Astrocyte of the spinal cord (primary cell): ENCODE data around the gene HSPA1L.
"Not testable (repeated sequence)": the region's sequence is repeated elsewhere in the genome, so short reads cannot be mapped to it uniquely, and the experiment has no call there.

Source experiments
- DNase-seq: peaks from one replicate; pipeline ENCODE4 v3.0.0; 2011; ENCODE audit warnings: low read depth, low spot score
- H3K4me3 ChIP-seq: 2 replicates; pipeline ENCODE4 v1.5.1; 2011; ENCODE audit warnings: low read depth, mild to moderate bottlenecking, low read length, moderate library complexity
- in situ Hi-C: cut with HindIII; loops from 2 replicates; pipeline ENCODE4 v1.10.0; 2017; ENCODE audit warnings: low sequenced_read_pairs
- TF ChIP-seq, protein P1 (sequence below): IDR thresholded peaks from 2 replicates; pipeline ENCODE4 v1.5.1; 2012; ENCODE audit warnings: low read depth, mild to moderate bottlenecking, low read length, inconsistent platforms

Gene HSPA1L

DNA sequence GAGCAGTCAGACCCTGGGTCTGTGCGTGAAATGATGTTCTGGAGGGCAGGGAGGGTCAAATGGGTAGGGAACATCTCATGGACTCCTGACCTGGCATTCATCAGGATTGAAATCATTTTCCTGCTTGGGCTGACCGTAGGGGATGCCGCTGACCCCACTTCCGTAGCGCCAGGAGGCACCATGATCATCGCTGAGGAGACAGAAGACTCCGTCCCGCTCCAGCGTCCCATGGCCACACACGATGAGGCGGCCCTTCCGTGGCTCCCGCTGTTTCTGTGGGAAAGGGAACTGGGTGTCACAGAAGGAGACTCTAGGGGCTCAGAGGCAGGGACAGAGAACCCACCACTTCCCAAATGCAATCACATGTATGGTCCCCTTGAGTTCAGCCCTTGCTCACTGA is 45.3 kb upstream of the HSPA1L start:
- TF ChIP-seq, protein P1, sequence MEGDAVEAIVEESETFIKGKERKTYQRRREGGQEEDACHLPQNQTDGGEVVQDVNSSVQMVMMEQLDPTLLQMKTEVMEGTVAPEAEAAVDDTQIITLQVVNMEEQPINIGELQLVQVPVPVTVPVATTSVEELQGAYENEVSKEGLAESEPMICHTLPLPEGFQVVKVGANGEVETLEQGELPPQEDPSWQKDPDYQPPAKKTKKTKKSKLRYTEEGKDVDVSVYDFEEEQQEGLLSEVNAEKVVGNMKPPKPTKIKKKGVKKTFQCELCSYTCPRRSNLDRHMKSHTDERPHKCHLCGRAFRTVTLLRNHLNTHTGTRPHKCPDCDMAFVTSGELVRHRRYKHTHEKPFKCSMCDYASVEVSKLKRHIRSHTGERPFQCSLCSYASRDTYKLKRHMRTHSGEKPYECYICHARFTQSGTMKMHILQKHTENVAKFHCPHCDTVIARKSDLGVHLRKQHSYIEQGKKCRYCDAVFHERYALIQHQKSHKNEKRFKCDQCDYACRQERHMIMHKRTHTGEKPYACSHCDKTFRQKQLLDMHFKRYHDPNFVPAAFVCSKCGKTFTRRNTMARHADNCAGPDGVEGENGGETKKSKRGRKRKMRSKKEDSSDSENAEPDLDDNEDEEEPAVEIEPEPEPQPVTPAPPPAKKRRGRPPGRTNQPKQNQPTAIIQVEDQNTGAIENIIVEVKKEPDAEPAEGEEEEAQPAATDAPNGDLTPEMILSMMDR = no peak
- in situ Hi-C loops = no loop called here

DNA sequence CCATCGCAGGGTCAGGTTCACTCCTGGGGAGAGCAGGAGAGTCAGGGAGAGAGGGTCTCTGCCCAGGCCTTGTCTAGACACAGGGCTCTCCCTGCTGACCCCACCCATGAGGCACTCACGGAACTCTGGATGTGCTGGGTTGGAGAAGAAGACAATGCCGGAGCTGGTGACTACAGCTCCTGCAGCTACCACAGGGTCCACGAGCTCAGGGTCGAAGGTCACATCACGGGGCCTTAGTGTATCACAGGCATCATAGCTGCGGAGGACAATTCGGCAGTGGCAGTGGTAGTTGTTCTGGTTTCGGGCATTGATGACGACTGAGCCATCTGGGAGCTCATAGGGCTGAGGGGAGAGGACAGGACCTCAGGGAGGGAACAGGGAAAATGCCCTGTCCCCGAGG is 44.8 kb upstream of the HSPA1L start:
- in situ Hi-C loops = no loop called here
- TF ChIP-seq, protein P1 = no peak
- no peak overlapping the region for H3K4me3 ChIP-seq
- DNase-seq = no peak

More for the DNA sequence above, 45.3 kb upstream of the HSPA1L start:
- no peak overlapping the region for H3K4me3 ChIP-seq
- no peak for DNase-seq

DNA sequence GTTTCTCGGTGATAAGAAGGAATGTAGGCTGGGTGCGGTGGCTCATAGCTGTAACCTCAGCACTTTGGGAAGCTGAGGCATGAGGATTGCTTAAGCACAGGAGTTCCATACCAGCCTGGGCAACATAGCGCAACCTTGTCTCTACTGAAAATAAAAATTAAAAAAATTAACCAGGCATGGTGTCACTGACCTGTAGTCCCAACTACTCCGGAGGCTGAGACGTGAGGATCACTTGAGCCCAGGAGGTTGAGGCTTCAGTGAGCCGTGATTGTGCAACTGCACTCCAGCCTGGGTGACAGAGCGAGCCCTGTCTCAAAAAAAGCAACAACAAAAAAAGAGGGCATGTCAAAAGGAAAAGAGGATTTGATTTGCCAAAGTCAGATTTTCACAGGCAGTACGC is 43.6 kb upstream of the HSPA1L start:
- DNase-seq = no peak
- TF ChIP-seq, protein P1 = no peak
- H3K4me3 ChIP-seq = no peak overlapping the region
- in situ Hi-C loops = no loop called here

DNA sequence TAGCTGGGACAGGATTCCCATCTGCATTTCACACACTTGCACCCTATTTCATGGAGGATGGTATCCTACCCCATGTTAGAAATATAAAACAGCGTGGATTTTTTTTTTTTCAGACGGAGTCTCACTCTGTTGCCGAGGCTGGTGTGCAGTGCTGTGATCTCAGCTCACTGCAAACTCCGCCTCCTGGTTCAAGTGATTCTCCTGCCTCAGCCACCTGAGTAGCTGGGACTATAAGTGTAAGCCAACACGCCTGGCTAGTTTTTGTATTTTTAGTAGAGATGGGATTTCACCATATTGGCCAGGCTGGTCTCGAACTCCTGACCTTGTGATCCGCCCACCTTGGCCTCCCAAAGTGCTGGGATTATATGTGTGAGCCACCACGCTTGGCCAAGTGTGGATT is 42.7 kb upstream of the HSPA1L start:
- DNase-seq, H3K4me3 ChIP-seq, in situ Hi-C loops: not testable (repeated sequence)

DNA sequence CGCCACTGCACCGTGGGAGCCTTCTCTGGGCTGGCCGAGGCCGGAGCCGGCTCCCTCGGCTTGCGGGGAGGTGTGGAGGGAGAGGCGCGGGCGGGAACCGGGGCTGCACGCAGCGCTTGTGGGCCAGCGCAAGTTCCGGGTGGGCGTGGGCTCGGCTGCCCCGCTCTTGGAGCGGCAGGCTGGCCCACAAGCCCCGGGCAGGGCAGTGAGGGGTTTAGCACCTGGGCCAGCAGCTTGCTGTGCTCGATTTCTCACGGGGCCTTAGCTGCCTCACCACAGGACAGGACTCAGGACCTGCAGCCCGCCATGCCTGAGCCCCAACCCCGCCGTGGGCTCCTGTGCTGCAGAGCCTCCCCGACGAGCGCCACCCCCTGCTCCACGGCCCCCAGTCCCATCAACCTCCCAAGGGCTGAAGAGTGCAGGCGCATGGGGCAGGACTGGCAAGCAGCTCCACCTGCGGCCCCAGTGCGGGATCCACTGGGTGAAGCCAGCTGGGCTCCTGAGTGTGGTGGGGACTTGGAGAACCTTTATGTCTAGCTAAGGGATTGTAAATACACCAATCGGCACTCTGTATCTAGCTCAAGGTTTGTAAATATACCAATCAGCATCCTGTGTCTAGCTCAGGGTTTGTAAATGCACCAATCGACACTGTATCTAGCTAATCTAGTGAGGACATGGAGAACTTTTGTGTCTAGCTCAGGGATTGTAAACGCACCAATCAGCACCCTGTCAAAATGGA is 37.1 kb upstream of the HSPA1L start:
- H3K4me3 ChIP-seq, in situ Hi-C loops, DNase-seq: not testable (repeated sequence)

DNA sequence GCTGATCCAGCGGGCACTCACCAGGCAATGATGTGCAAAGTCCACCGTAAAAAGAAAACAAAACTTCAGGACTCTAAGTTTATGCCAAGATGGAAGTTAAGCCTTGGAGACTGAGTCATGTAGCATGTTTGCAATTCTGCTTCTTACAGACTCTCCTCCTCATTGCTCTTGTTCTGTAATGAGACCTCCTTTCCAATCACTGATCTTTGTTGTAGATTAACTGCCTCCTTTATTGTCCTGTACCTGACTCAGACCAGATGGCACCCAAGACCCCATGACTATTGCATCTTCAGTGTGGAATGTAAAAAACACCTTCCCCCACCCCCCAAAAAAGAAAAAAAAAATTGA is 36.4 kb upstream of the HSPA1L start:
- TF ChIP-seq, protein P1 = no peak
- in situ Hi-C loops = no loop called here

DNA sequence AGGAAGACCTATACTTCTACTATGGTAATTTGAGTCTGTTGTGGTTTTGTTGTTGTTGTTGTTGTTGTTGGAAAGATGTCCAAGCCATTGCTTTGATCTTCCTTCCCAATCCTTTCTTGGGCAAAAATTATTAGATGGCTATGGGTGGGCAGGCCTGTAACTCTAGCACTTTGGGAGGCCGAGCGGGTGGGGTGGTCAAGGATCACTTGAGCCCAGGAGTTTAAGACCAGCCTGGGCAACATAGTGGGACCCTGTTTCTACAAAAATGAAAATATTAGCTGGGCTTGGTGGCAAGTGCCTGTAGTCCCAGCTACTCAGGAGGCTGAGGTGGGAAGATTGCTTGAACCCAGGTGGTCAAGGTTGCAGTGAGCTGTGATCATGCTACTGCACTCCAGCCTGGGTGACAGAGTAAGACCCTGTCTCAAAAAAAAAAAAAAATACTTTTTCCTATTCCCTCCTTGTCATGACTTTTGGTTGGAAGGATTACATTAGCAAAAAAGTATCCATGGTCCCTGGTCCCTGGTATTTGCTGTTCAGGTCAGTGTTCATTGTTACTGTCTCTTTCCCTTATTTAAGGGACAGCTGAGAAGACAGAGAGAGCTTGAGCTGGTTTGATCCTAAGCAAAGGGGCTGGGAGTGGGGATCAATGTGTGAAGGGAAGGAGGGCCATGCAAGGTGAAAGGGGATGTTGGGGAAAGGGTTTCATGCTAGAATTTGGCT is 35.8 kb upstream of the HSPA1L start:
- TF ChIP-seq, protein P1 = no peak
- in situ Hi-C loops = no loop called here
- H3K4me3 ChIP-seq = no peak overlapping the region
- no peak for DNase-seq

More for the DNA sequence above, 36.4 kb upstream of the HSPA1L start:
- H3K4me3 ChIP-seq = no peak overlapping the region
- no peak for DNase-seq
